ENCODE measurements around the gene SYTL2.

Gene SYTL2

DNA sequence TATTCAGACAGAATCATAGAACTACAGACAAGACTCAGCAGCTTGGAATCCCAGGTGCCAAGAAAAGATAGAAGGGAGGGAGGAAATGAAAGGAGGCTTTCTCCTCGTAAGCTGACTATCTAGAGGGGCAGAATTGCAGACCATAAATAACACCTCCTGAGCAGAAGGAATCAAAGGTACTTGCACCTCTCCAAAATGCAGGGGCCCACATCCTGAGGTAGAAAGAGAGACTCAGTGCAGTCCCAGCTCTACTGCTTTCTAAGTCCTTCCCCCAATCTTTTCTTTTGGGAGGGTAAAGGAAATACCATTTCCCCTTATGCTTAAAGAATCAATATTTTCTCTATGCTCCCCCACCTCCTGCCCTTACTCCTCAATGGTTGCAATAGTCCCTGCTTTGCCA is 55.2 kb downstream of the SYTL2 start:
- no peak for DNase-seq

DNA sequence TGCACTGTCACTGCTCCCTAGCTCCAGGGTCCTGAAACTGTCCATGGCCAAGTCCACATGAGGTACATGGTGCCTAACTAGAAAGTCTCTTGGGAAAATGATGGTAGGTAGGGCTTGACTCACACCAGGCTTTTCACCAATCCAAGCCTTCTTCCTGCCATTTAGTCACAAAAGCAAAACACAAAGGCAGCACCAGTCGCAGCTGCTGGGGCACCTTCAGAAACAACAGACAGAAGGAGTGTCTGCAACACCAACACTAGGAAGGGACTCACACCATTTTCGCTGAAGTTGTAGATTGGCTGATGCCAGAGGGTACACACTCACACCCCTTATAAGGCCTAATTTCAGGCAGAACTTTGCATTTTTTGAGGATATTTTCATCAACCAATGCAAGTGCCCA is 55.7 kb downstream of the SYTL2 start:
- DNase-seq, result no peak

DNA sequence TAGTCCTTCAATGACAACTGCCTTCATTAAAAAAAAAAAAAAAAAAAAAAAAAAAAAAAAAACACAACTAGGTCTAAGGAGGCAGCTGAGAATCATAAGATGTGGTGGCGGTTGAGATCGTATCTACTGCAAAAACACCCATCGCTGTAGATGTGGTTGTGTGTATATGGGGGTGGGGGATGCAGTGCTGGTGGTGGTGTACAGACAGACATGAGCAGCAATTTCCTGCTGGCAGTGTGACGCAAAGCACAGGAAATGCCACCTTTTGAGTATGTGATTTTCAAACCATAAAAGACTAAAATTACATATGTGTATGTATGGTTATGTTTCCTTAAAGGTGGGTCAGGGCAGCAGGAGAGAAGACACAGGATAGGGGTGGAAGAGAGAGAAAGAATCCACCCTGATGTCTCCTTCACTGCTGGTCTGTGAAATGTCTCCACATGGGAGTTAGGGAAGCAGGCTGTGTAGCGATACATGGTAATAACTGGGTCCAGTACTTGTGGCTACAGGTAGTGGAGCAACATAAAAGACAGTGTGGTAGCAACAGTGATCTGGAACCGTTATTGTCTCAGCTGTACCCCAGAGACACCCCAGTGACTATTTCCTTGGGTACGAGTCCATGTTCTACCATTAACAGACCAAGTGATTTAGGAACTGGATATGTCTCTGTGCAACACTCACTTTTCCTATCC is 57.9 kb downstream of the SYTL2 start:
- DNase-seq, result peak; percentile 65 to 68

DNA sequence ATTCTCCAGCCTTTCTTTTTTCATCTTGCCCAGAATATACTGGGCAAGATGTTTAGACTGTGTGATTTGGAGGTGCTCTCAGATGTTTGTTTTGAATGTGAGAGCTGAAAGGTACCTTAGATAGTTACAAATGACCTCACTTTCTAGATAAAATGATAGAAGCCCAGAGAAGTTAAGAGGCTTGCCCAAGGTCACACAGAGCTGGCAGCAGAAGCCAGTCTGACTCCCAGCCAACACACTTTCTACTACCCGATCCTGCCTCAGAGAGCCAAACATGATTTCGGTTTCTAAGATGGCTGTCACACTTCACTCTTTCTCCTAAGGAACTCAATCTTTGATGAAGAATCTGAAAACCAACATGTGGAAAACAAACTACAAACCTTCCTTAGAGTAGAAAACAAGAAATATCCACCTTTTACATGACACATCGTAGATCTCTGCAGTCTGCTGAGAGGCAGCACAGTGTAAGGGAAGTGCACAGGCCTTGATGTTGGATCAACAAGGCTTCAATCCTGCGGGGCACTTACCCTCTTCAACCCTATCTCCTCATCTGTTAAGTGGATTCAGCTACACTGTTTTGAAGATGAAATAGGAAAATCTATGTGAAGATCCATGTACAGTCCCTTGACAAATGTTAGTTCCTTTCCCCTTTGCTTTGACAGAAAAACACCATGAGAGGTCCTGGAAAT is 58.6 kb downstream of the SYTL2 start:
- no peak for DNase-seq

DNA sequence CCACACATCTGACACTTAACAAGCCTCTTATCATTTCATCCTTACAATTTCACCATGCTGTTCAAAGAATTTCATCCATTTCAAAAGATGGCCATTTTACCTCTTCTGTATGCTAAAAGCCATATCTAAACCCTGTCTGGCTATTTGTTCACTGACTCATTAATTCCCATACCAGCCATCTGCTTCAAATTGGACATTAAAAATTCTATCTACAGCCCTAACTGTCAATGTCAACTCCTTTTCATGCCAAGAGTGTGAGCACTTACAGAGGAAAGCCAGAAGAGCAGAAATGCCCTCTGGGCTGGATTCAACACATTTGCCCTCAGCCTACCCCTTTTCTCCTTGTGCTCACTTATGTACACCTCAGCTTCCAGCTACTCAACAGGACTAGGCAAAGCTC is 59.2 kb downstream of the SYTL2 start:
- DNase-seq, result no peak

DNA sequence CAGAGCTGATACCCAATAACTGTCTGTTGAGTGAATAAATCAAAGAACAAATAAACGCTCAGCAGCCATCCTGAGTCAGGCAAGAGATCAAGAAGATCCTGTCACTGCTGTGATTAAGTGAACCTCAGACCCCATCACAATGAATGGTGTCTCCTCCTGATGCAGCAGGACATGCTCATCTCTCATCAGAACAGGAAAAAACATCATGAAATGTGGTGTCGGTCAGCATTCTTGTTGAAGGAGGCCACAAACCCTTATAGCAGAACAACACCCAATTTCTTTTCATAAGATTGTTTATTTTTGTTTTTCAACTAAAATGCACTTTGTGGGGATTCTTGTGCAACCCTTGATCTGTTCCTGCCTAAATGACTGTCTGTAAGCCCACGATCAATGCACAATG is 60.3 kb downstream of the SYTL2 start:
- no peak for DNase-seq

DNA sequence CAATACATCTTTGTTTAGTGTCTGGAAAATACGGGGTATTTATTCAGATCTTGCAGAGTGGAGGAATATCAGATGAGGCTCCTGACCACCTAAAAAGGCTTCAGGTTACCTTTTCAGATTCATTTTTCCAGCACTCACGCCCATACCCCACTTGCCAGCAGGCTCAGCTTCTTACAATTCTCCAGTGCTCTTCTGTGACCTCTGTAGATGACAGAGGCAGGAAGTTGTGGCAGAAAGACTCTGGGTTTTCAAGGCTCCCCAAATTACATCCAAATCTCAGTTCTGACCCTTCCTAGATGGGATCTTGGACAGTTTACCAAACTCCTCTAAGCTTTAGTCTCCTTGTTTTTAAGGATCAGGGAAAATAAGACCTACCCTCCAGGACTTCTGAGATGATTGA is 61.1 kb downstream of the SYTL2 start:
- DNase-seq, result no peak

DNA sequence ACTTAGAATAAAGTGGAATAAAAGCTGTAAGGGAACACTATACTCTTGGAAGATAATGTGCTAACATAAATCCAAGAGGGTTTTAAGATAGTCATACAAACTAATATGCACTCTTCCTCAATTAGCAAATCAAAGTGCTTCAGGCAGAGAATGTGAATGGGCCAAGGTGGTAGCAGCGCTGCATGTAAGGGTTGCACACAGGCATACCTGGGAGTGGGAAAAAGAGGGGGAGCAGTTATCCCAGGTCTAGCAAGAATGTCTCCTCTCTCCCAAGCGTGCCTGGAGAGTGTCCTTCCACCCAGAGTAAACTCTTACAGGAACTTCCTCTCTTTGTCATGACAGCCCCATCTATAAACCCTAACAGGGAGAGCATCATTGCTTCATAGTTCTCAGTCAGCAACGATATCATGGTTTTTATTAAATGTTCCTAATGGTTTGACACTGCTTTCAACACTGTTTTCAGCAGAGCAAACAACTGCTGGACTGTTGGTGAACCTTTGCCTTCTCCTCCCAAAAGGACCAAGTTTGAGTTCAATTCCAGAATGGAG is 61.6 kb downstream of the SYTL2 start:
- no peak for DNase-seq

DNA sequence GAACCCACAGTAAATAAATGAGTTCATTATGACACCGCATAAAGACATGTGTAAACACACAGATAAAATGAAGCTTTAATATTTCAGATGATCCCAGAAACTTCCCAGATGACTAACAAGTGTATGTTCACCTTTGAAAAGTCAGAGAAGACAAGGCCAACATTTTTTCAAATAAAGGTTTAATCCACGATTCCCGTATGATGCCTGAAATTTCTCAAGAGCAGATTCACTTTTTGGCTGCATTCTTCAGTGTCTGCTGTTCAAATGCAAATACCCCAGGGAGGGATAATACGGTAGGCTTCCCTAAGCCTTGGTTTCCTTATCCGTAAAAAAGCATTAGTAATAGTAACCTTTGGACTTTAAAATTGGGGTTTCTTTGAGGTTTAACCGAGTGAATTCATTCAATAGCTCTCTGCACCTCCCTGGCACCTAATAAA is 62.5 kb downstream of the SYTL2 start:
- DNase-seq, result no peak

DNA sequence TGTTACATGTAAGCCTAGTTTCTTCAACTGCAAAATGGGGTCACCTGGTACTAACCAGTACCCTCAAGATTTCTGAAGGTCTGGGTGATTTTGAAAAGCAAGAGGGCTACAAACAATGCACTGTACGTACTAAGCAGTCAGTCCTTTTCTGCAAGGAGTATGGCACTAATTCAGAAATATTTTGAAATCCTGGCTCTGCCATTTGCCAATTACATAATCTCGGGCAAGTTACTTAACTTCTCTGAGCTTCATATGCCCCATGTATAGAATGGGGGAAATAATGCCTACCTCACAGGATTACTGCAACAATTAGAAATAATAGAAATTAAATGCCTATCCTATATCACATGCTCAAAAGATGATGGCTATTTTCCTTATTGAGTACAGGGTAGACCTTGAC is 64.3 kb downstream of the SYTL2 start:
- no peak for DNase-seq

DNA sequence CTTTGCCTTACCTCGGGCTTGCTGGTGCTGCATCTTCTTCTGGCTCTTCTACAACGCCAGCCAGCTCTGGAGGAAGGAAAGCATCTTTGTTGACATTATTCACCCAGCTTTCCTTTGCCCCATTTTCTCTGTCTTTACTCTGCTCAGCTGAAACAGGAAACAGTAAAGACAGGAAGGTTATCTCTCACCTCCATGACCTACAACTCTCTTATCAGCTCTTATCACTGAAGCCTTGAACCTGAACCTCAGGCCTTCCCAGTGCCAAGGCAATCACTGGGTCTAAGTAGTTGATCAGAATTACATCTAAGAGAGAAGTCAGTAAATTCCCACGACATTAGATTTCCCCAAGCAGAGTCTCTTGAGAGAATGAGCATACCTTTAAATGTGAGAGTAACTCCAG is 65.3 kb downstream of the SYTL2 start:
- DNase-seq, result no peak

DNA sequence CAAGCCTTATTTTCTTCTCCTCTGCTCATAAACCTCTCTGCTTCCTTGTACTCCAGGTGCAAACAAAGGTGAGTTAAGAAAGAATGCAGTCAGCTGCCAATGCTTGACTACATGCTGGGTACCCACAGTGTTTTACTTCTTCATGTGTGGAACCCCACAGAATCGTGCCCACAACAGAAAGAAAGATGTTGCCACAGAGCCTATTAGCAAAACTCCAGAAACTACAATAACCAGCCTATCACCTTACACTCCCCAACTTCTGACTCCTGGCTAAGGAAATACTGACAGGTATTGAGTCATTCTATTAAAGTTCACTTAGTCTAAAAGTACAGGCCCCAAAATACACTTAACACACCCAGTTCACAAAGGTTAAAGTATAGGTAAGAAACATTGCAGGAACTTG is 68.1 kb downstream of the SYTL2 start:
- DNase-seq, result no peak

DNA sequence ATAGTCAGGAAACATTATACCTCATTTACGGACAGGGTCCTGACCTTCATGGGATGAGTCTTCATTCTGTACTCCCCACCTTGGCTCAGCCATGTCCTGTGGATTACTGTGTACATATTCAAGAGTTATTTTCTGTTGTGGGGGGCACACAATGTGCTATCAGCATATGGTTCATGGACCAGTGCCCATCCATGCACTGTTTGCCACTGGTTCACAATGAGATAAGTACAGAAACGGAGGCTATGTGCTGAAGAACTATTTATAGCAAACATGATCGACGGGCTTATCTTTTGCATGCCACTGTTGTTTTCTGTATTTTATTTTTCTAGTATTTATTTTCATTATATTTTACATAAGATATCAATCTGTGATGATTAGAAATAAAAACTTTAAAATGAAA is 68.6 kb downstream of the SYTL2 start:
- DNase-seq, result no peak

DNA sequence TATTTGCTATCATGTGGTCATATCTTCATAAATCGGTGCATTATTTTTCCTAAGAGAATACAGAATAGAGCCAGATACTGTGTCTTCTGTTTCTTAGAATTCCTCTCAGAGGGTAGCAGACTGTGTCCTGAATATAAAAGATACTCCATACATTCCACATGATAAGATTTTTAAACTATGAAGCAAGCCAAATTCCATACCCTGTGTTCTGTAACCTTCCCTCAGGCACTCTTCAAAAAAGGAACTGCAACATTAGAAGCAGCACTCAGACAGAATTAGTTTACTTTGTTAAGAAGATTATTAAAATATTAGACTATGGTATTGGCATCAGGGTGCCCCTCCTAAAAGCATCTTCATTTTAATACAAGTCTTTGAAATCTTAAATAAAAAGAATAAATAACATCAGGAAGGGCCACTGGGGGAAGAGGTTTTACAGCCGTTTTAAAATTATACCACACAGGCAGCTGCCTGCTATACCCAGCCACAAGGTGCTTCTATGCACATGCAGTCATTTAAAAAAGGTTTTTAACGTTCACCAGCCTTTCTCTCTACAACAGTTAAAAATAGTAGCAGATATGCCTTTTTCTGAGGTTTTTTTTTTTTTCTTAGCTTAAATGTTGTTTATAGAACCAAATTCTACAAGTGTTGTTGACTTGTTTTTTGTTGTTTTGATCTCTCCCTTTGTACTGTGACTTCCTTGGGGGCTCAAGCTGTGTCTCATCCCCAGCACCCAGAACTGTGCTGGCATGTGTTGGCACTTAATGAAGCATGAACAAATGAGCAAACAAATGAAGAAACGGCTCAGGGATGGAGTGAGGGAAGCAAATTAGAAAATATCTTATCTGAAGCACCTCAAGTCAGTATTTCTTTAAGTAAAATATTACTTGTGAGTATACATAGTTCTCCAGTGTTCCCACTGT is 70.2 kb downstream of the SYTL2 start:
- DNase-seq, result no peak

DNA sequence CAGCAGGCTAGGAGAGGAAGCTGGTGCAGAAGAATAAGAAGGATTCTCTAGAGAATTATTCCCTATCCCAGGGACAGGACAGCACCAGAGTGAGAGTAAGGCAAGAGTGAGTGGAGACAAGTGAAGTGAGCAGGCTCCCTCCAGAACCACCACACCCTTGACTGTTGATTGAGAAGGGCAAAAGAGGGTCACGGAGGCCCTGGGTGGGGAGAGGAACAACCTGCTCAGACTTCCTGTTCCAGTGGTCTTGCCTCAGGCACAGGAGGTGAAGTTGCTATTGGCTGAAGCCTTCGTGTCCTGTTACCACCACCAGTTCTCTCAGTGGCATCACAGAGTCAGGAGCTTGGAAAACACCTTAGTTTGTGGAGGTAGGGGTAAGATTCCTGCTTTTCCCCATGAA is 73.2 kb downstream of the SYTL2 start:
- no peak for DNase-seq

DNA sequence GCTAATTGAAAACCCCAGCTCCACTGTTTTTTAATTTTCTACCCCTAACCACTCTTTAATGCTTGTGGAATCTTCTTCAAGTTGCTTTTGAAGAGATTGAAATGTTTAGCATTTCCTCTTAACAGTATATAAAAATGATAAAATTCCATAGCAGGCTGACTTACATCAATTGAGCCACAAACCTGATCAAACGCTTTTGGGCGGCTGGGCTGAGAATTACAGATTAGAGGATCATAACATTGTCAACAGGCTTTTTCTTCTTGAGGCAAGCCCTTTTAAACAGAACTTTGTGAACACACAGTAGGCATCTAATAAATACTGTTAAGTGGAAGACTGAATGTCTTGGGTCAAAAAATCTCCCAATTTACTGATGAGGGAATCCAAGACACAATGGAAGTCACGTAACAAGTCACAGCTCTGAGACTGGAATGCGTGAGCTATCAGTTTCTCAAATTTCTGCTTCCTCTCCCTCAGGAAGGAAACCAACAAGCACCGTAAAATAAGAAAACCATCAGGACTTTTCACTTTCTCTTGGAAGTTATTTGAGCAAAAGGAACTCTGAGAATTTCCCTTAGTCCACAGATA is 75.0 kb downstream of the SYTL2 start:
- DNase-seq, result no peak

DNA sequence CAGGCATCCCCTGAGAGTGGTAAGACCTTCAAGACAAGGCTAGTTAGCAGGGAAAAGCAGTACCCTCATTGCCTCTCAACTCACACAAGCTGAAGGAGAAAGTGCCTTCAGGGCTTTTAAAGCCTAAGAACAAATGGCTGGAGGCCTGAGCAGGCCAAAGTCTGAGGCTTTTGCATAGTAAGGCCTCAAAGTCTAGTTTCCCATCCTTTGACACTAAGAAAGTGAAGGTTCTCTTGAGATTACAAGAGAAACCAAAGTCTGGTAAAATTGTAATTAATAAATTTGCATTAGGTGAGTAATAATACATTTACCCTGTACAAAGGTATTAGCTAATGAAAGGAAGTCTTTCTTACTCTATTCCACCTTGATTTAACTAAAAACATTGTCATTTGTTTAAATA is 78.0 kb downstream of the SYTL2 start:
- DNase-seq, result no peak

DNA sequence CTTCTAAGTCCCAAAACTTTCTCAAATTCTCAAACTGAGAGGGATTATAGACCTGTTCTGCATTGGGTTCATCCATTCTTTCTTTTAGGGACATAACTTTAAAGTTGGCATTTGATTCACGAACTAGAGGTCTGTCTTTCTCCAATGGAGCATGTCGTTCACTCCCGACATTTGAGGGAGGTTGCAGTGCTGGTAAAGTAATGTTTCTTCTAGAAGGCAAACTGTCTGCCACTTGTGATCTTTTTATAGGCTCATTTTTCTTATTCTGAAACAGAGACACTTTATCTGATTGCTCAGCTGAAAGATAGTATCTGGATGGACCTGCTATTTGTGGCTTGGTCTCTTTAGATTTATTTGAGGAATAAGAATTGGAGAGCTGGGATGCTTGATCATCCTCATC is 84.6 kb downstream of the SYTL2 start:
- DNase-seq, result no peak

DNA sequence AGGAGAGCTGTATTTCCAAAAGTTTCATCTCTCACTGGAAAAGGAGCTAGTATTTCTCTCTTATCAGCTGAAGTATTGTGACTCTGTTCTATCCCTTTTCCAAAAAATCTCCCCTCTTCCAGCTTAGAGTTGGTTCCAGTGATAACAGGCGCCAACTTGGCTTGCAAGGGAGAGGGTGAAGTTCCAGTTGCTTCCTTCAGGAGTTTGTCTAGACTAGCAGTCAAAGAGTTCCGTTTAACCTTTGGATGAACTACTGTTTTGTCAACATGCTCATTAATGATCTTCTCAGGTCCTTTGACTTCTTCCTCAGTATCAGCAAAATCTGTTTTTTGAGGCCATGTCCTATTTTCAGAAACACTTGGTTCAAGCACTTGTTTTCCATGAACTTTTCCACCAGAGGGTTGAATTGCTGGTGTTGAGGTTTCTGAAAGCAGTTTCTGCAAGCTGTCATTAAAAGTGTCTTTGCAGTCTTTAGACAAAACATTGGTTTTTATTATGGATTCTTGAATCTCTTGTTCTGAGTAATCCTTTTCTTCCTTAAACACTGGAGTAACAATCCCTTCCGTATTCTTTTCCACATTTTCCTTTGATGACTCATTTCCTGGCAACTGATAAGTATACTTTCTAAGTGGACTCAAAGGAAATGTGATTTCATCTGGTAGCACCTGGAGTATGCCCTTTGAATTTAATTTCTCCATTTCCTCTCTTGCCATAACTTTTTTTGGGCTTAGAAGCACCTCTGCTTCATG is 85.3 kb downstream of the SYTL2 start:
- DNase-seq, result no peak

DNA sequence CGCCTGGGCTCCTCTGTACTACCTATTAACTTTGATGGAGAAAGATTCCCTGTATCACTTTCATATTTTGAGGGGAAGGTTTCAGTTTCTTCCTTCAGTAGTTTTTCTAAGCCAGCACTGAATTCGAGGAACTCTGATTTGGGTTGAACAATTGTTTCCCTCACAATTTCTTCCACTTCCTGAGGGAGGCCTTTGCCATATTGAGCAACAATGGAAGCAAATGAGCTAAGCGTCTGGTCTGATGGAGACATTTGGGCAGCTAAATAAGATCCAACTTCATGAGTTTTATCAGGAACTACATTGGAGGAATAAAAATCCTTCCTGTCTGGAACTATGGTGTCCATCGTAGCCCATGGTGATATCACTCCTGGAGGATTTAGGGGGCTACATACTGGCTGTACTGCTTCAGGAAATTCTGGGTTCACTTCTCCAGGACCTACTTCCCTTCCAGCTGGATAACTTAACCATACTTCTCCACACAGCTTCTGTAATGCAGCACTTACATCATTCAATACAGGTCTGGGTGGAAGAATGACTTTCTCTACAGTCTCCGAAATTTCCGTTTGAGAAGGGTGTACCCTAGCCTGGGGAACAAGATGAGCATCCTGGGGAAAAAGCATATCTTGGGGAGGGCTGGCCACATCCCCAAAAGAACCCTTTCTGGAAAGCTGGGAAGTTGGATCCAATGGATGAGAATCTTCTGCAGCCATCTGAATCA is 86.0 kb downstream of the SYTL2 start:
- DNase-seq, result no peak

DNA sequence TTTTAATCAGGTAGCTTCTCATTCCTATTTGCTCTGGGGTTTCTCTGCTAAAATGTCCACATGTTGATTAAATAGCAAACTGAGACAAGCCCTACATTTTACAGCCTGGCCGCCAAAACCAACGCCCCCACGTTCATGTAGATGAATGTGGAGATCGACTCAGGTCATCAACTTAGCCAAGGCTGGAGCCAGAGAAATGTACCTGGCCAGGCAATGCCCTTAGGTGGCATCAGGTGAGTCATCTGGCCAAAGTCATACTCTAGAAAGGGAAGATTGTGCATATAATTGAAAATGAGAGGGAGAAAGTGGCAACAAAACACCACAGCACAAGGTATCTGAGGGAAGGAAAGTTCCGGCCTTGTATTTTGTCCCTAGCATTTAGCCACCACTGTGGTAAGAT is 87.9 kb downstream of the SYTL2 start:
- DNase-seq, result no peak

DNA sequence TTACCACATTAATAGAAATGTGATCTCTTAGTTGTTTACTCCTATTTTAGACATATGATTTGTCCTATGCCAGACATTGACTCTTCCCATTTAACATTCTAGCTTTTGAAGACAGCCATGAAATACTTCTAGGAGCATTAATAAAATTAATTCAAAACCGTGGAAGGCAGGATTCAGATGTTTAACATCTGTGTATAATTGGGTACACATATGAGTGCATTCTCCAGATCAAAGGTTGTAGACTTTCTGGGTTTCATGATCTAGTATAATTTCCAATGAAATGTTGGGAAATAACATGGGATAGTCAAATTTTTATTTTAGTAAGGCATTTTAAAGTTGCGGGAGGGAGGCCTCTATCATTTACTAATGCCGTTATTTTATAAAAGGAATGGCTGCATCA is 89.8 kb downstream of the SYTL2 start:
- no peak for DNase-seq
